ENCODE results near the gene GSDMA. TPM values are rescaled to one million over a fixed set of nuclear protein-coding genes. Genes with fewer than 3 reads are reported as not detected.

Gene GSDMA
- total and polyA plus RNA-seq, 3 donors from 2014 or later = 0.34 to 0.37 TPM; not detected in 1

DNA sequence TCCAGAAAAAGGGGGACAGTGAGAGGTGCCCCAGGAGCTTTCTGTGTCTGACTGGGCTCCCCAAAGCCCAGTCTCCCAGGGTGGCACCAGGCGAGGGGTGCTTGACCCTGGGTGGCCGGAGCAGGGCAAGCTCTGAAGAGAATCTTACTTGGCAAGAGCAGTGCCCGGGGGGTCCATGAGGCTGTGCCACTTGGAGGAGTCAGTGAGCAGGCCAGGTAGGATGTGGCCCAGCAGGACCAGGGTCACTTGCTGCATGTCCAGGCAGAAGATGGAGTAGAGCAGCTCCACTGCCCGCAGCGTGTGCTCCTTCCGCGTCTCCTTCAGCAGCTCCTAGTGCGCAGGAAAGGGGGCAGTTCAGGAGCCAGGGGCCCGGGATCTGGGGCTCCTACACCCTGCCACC, 59.7 kb downstream of the GSDMA start:
- Histone ChIP-seq H3K4me3 (no peak overlapping the region), H3K36me3 (ENCODE audit: low read depth, missing control alignments) (no peaks in the 10 kb centered on the region), H3K27ac (no peak overlapping the region), H3K4me1 (peaks cover 40% of the 10 kb centered on the region), H3K9me3 (no peaks in the 10 kb centered on the region), H3K27me3 (no peaks in the 10 kb centered on the region)
- no peak for TF ChIP-seq POLR2A (IDR thresholded peaks at IDR 0.05)
- TF ChIP-seq, protein P1, sequence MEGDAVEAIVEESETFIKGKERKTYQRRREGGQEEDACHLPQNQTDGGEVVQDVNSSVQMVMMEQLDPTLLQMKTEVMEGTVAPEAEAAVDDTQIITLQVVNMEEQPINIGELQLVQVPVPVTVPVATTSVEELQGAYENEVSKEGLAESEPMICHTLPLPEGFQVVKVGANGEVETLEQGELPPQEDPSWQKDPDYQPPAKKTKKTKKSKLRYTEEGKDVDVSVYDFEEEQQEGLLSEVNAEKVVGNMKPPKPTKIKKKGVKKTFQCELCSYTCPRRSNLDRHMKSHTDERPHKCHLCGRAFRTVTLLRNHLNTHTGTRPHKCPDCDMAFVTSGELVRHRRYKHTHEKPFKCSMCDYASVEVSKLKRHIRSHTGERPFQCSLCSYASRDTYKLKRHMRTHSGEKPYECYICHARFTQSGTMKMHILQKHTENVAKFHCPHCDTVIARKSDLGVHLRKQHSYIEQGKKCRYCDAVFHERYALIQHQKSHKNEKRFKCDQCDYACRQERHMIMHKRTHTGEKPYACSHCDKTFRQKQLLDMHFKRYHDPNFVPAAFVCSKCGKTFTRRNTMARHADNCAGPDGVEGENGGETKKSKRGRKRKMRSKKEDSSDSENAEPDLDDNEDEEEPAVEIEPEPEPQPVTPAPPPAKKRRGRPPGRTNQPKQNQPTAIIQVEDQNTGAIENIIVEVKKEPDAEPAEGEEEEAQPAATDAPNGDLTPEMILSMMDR (IDR thresholded peaks at IDR 0.05) = no peak
- no peak for DNase-seq
- 70 to 93% methylated on average over 2 to 9 of the region's 9 CpGs for WGBS, 2 donors
- intact Hi-C loops (cut with DNase I; ENCODE audit: low total_unique reads) = no loop called here

DNA sequence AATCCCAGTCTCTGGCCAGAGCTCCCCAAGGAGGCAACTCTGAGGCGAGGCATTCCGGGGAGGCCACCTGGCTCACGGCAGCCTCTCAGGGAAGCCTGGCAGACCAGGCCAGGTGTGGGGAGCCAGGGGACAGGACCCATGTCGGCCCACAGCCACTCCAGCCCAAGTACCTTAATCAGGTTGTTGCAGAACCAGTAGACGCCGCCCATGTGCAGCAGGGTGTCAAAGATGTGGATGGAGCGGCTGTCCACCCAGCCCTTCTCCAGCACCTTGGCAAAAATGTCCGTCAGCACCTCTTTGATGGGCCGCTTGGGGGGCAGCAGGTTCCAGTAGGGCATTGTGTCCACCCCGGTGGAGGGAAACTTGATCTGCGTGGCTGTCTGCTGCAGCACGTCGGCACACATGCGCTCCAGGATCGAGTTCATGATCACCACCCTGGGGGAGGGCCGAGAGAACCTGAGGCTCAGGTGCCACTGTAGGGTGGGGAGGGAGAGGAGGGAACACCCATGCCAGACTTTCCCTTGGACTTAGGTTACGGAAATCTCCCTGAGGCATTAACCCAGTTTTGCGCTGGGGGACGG, 60.2 kb downstream of the GSDMA start:
- intact Hi-C loops (cut with DNase I; ENCODE audit: low total_unique reads) = no loop called here
- no peaks in the 10 kb centered on the region for H3K9me3 ChIP-seq
- H3K36me3 ChIP-seq (ENCODE audit: low read depth, missing control alignments) = no peaks in the 10 kb centered on the region
- TF ChIP-seq, protein P1 (IDR thresholded peaks at IDR 0.05) = no peak
- TF ChIP-seq POLR2A (IDR thresholded peaks at IDR 0.05) = no peak
- no peak for DNase-seq
- WGBS, 2 donors = 84 to 87% methylated on average over 5 to 19 of the region's 19 CpGs
- H3K4me3 ChIP-seq = no peak overlapping the region
- H3K27ac ChIP-seq = no peak overlapping the region
- H3K4me1 ChIP-seq = peaks cover 35% of the 10 kb centered on the region
- no peaks in the 10 kb centered on the region for H3K27me3 ChIP-seq

DNA sequence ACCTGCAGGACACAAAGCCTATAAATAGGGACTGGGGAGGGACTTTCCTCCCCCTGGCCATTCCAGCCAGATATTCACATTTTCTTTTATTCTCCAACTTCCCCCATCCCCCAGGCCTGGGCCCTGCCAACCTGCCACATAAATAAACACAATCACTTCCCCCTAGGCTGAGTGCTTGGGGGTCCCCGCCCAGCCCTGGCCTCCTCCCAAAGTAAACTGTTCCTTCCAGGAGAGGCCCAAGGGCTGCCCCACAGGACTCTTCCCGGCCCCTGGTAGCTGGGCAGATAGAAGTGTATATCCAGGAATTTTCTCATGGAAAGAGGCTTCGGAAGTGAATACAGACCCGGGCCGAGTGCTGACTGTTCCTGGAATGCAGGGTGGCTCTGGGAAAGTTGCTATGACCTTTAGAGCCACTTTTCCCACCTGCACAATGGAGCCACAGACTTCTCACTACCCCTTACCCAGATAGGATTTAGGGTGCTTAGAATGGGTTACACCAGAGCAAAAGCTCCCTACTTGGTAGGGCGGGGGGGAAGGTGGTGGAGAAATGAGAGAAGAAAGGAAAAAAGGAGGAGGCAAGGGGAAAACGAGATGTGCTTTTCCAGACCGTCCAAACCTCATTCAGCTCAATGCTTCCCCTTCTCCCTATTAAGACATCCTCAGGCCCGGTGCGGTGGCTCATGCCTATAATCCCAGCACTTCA, 60.9 kb downstream of the GSDMA start:
- H3K27ac ChIP-seq = no peak overlapping the region
- intact Hi-C loops (cut with DNase I; ENCODE audit: low total_unique reads) = no loop called here
- no peaks in the 10 kb centered on the region for H3K27me3 ChIP-seq
- 67 to 77% methylated on average over 10 of the region's 10 CpGs for WGBS, 2 donors
- H3K9me3 ChIP-seq = no peaks in the 10 kb centered on the region
- peaks cover 28% of the 10 kb centered on the region for H3K4me1 ChIP-seq
- no peak overlapping the region for H3K4me3 ChIP-seq
- TF ChIP-seq, protein P1 (IDR thresholded peaks at IDR 0.05) = no peak
- no peak for TF ChIP-seq POLR2A (IDR thresholded peaks at IDR 0.05)
- no peaks in the 10 kb centered on the region for H3K36me3 ChIP-seq (ENCODE audit: low read depth, missing control alignments)
- DNase-seq = no peak

DNA sequence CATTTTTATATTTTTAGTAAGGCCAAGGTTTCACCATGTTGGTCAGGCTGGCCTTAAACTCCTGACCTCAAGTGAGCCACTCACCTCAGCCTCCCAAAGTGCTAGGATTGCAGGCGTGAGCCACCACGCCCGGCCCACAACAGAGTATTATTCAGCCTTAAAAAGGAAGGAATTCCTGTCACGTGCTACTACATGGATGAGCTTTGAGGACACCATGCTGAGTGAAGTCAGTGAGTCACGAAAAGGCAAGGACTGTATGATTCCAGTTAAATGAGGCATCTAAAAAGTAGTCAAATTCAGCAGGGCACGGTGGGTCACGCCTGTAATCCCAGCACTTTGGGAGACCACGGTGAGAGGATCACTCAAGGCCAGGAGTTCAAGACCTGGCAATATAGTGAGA, 62.1 kb downstream of the GSDMA start:
- H3K4me3 ChIP-seq = no peak overlapping the region
- no peak for DNase-seq
- intact Hi-C loops (cut with DNase I; ENCODE audit: low total_unique reads) = no loop called here
- H3K27ac ChIP-seq = no peak overlapping the region
- H3K36me3 ChIP-seq (ENCODE audit: low read depth, missing control alignments) = no peaks in the 10 kb centered on the region
- H3K9me3 ChIP-seq = no peaks in the 10 kb centered on the region
- H3K4me1 ChIP-seq = peaks cover 24% of the 10 kb centered on the region
- TF ChIP-seq, protein P1 (IDR thresholded peaks at IDR 0.05) = no peak
- no peak for TF ChIP-seq POLR2A (IDR thresholded peaks at IDR 0.05)
- WGBS, 2 donors = 88 to 90% methylated on average over 8 of the region's 8 CpGs
- no peaks in the 10 kb centered on the region for H3K27me3 ChIP-seq

DNA sequence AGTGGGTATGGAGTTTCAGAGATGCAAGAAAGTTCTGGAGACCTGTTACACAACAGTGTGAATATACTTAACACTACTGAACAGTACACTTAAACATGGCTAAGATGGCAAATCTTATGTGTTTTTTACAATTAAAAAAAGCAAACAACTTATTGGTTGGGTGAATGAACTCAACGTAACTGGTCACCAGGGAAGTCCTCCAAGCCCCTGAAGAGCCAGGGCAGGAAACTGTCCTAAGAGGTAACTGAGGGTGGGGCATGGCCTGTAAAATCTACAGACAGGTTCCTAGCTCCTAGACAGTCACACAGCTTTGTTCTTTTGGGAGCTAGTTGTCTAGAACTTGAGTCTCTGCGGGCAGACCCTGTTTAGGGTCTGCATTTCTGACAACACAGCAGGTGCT, 62.8 kb downstream of the GSDMA start:
- no peaks in the 10 kb centered on the region for H3K36me3 ChIP-seq (ENCODE audit: low read depth, missing control alignments)
- H3K27me3 ChIP-seq = no peaks in the 10 kb centered on the region
- TF ChIP-seq POLR2A (IDR thresholded peaks at IDR 0.05) = no peak
- TF ChIP-seq, protein P1 (IDR thresholded peaks at IDR 0.05) = no peak
- H3K4me3 ChIP-seq = no peak overlapping the region
- intact Hi-C loops (cut with DNase I; ENCODE audit: low total_unique reads) = no loop called here
- H3K4me1 ChIP-seq = peaks cover 24% of the 10 kb centered on the region
- no peak overlapping the region for H3K27ac ChIP-seq
- no peaks in the 10 kb centered on the region for H3K9me3 ChIP-seq
- DNase-seq = no peak
- WGBS, 2 donors = 80 to 92% methylated on average over 2 of the region's 2 CpGs
